Fibroblast of lung (primary cell): Measurements from ENCODE around the gene NEUROD1. TPM values are rescaled to one million over a fixed set of nuclear protein-coding genes. Genes with fewer than 3 reads are reported as not detected.

Experiments used
- DNase-seq, 2 donors: peaks; one replicate each; pipeline versions ENCODE4 v3.0.0 to v3.0.0-alpha.2; 2010; ENCODE audit warnings: low read depth in 2 of 2
- H2AFZ ChIP-seq: 2 replicates; pipeline ENCODE4 v1.5.1; 2012; ENCODE audit warnings: low read length, control low read depth, inconsistent platforms
- H3K27ac ChIP-seq: 2 replicates; pipeline ENCODE4 v1.5.1; 2011; ENCODE audit warnings: low read length, control low read depth; ENCODE audit not compliant: insufficient read depth
- H3K27me3 ChIP-seq: 2 replicates; pipeline ENCODE4 v1.5.1; 2011; ENCODE audit warnings: mild to moderate bottlenecking, low read length; ENCODE audit not compliant: control insufficient read depth, insufficient read depth
- H3K36me3 ChIP-seq: 2 replicates; pipeline ENCODE4 v1.5.1; 2011; ENCODE audit warnings: low read length; ENCODE audit not compliant: control insufficient read depth, insufficient read depth
- H3K4me1 ChIP-seq: 2 replicates; pipeline ENCODE4 v1.5.1; 2011; ENCODE audit warnings: low read length; ENCODE audit not compliant: control insufficient read depth, insufficient read depth; ENCODE audit errors: extremely low read depth
- H3K4me2 ChIP-seq: 2 replicates; pipeline ENCODE4 v1.5.1; 2011; ENCODE audit warnings: low read length, control low read depth; ENCODE audit not compliant: insufficient read depth; ENCODE audit errors: extremely low read depth
- H3K4me3 ChIP-seq, 4 experiments: fragments of 200-600 bp in 1 of 4; sonication (generic) in 1 of 4; replicated peaks in 1 of 4; 2 replicates each; pipeline ENCODE4 v1.5.1; 2011 to 2016; ENCODE audit warnings: low read length in 4 of 4, low read depth in 3 of 4, mild to moderate bottlenecking in 3 of 4, control low read depth in 2 of 4, inconsistent platforms in 1 of 4, mixed read lengths in 1 of 4; ENCODE audit not compliant: insufficient read depth in 1 of 4; ENCODE audit errors: control extremely low read depth in 1 of 4
- H3K79me2 ChIP-seq: 2 replicates; pipeline ENCODE4 v1.5.1; 2012; ENCODE audit warnings: mild to moderate bottlenecking, low read length, inconsistent platforms; ENCODE audit not compliant: control insufficient read depth, insufficient read depth
- H3K9ac ChIP-seq: 2 replicates; pipeline ENCODE4 v1.5.1; 2011; ENCODE audit warnings: mild to moderate bottlenecking, low read length, control low read depth; ENCODE audit not compliant: insufficient read depth
- H3K9me3 ChIP-seq: 2 replicates; pipeline ENCODE4 v1.5.1; 2012; ENCODE audit warnings: low read depth, low read length; ENCODE audit not compliant: control insufficient read depth, insufficient read depth
- H4K20me1 ChIP-seq: 2 replicates; pipeline ENCODE4 v1.5.1; 2011; ENCODE audit warnings: low read length; ENCODE audit not compliant: control insufficient read depth, insufficient read depth; ENCODE audit errors: extremely low read depth
- EZH2 ChIP-seq: IDR thresholded peaks from 2 replicates; pipeline ENCODE4 v1.5.1; 2012; ENCODE audit warnings: low read length, control low read depth, mild to moderate bottlenecking; ENCODE audit errors: missing control alignments
- polyA plus RNA-seq, 2 donors: library from polyadenylated mRNA; depleted of rRNA in 1 of 2; stranded (reverse) in 1 of 2; unstranded in 1 of 2; fragments of >200 nt; gene quantifications; 2 replicates each; pipeline ENCODE4 v1.2.1, GENCODE V29; 2011 to 2012; ENCODE audit warnings: missing spikeins in 1 of 2
- total RNA-seq: library from RNA; depleted of rRNA; stranded (reverse); fragments of >200 nt; gene quantifications from 2 replicates; pipeline ENCODE4 v1.2.1, GENCODE V29; 2014
- TF ChIP-seq, protein P1 (sequence below), 2 donors: IDR thresholded peaks in 1 of 2; conservative IDR thresholded peaks in 1 of 2; 1 replicate in 1 of 2; 2 replicates in 1 of 2; pipeline ENCODE4 v1.5.1; 2011 to 2012; ENCODE audit warnings: low read length in 2 of 2, control low read depth in 1 of 2, inconsistent platforms in 1 of 2, low read depth in 1 of 2, mild to moderate bottlenecking in 1 of 2

NEUROD1 gene
- total and polyA plus RNA-seq, 2 donors (not counting 1 experiment from before 2014, with no cell fraction given) = not detected

GRCh38 chr2:181698223-181698622 lies 17.9 kb upstream of the NEUROD1 start:
- H3K36me3 ChIP-seq = no peaks in the 10 kb centered on the region
- no peak overlapping the region for H2AFZ ChIP-seq
- no peaks in the 10 kb centered on the region for H3K4me1 ChIP-seq
- H3K27me3 ChIP-seq = peaks cover 5% of the 10 kb centered on the region
- H4K20me1 ChIP-seq = no peaks in the 10 kb centered on the region
- no peak overlapping the region for H3K9ac ChIP-seq
- H3K79me2 ChIP-seq = no peaks in the 10 kb centered on the region
- TF ChIP-seq, protein P1, sequence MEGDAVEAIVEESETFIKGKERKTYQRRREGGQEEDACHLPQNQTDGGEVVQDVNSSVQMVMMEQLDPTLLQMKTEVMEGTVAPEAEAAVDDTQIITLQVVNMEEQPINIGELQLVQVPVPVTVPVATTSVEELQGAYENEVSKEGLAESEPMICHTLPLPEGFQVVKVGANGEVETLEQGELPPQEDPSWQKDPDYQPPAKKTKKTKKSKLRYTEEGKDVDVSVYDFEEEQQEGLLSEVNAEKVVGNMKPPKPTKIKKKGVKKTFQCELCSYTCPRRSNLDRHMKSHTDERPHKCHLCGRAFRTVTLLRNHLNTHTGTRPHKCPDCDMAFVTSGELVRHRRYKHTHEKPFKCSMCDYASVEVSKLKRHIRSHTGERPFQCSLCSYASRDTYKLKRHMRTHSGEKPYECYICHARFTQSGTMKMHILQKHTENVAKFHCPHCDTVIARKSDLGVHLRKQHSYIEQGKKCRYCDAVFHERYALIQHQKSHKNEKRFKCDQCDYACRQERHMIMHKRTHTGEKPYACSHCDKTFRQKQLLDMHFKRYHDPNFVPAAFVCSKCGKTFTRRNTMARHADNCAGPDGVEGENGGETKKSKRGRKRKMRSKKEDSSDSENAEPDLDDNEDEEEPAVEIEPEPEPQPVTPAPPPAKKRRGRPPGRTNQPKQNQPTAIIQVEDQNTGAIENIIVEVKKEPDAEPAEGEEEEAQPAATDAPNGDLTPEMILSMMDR (conservative IDR thresholded peaks at IDR 0.05 in 1 of 2, IDR thresholded peaks at IDR 0.05 in 1 of 2; ENCODE audit: low read depth in 1 of 2, low read length in 2 of 2) = no peak
- TF ChIP-seq EZH2 = no peak
- no peak overlapping the region for H3K27ac ChIP-seq
- no peaks in the 10 kb centered on the region for H3K9me3 ChIP-seq
- H3K4me2 ChIP-seq = no peak overlapping the region
- no peak overlapping the region for H3K4me3 ChIP-seq
- no peak for DNase-seq

DNA sequence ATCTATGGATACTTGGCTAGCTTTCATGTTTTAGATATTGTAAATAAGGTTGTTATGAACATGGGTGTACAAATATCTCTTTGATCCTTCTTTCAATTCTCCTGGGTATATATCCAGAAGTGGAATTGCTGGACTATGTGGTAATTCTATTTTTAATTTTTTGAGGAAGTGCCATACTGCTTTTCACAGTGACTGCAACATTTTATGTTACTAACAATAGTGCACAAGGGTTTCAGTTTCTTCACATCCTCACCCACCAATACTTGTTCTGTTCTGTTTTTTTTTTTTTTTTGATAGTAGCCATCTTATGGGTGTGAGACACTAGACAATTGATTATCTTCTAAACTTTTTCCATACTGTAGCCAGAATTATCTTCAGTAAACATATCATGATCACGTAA lies 17.3 kb upstream of the NEUROD1 start:
- Histone ChIP-seq H3K9ac (no peak overlapping the region), H3K4me1 (no peaks in the 10 kb centered on the region), H4K20me1 (no peaks in the 10 kb centered on the region), H3K9me3 (no peaks in the 10 kb centered on the region), H3K4me3 (no peak overlapping the region), H3K79me2 (no peaks in the 10 kb centered on the region), H2AFZ (no peak overlapping the region), H3K27me3 (peaks cover 5% of the 10 kb centered on the region), H3K4me2 (no peak overlapping the region), H3K36me3 (no peaks in the 10 kb centered on the region), H3K27ac (no peak overlapping the region)
- TF ChIP-seq, protein P1 (conservative IDR thresholded peaks at IDR 0.05 in 1 of 2, IDR thresholded peaks at IDR 0.05 in 1 of 2; ENCODE audit: low read depth in 1 of 2, low read length in 2 of 2) = no peak
- TF ChIP-seq EZH2 = no peak
- no peak for DNase-seq

GRCh38 chr2:181697126-181697525 lies 16.8 kb upstream of the NEUROD1 start:
- Histone ChIP-seq H3K4me1 (no peaks in the 10 kb centered on the region), H3K9me3 (no peaks in the 10 kb centered on the region), H3K9ac (no peak overlapping the region), H3K79me2 (no peaks in the 10 kb centered on the region), H3K27ac (no peak overlapping the region), H3K27me3 (peaks cover 5% of the 10 kb centered on the region), H3K4me2 (no peak overlapping the region), H3K36me3 (no peaks in the 10 kb centered on the region), H2AFZ (no peak overlapping the region), H3K4me3 (no peak overlapping the region), H4K20me1 (no peaks in the 10 kb centered on the region)
- TF ChIP-seq, protein P1 (conservative IDR thresholded peaks at IDR 0.05 in 1 of 2, IDR thresholded peaks at IDR 0.05 in 1 of 2; ENCODE audit: low read depth in 1 of 2, low read length in 2 of 2) = no peak
- TF ChIP-seq EZH2 = no peak
- DNase-seq = no peak
